K562 (cell line): Measurements from ENCODE around the gene USH1G.
"Not testable (repeated sequence)": the region's sequence is repeated elsewhere in the genome, so short reads cannot be mapped to it uniquely, and the experiment has no call there.

Source experiments
- CAMTA2 ChIP-seq: fragments of 250-450 bp; sonication (Bioruptor Pico); conservative IDR thresholded peaks from 2 replicates; pipeline ENCODE4 v1.5.1; 2022
- CHD2 ChIP-seq: IDR thresholded peaks from 2 replicates; pipeline ENCODE4 v1.6.1; 2011; ENCODE audit warnings: low read depth, low read length
- CREB1 ChIP-seq, 2 experiments: sonication (generic) in 1 of 2; formaldehyde crosslinking in 1 of 2; IDR thresholded peaks; 2 replicates each; pipeline versions ENCODE4 v1.6.1 to v1.8.0; 2012 to 2022; ENCODE audit warnings: inconsistent platforms in 1 of 2, mild to moderate bottlenecking in 1 of 2, missing genetic modification reagents in 1 of 2, moderate library complexity in 1 of 2
- EZH2 ChIP-seq: IDR thresholded peaks from 2 replicates; pipeline ENCODE4 v1.6.1; 2012; ENCODE audit warnings: low read depth, mild to moderate bottlenecking, inconsistent platforms, low read length, borderline replicate concordance
- PCBP1 ChIP-seq: fragments of 200-400 bp; formaldehyde crosslinking; IDR thresholded peaks from 2 replicates; pipeline ENCODE4 v1.6.1; 2018; ENCODE audit warnings: mild to moderate bottlenecking, low read depth, low read length; ENCODE audit not compliant: poor library complexity, severe bottlenecking
- RFX7 ChIP-seq: fragments of 250-450 bp; sonication (Bioruptor Pico); IDR thresholded peaks from 2 replicates; pipeline ENCODE4 v1.5.1; 2021; ENCODE audit warnings: mild to moderate bottlenecking
- TF ChIP-seq, protein P1 (sequence below), 3 experiments: IDR thresholded peaks in 2 of 3; conservative IDR thresholded peaks in 1 of 3; 2 replicates each; pipeline ENCODE4 v1.5.1; 2011 to 2012; ENCODE audit warnings: low read length in 3 of 3, mild to moderate bottlenecking in 3 of 3, control low read depth in 2 of 3, improper control_type of control experiment in 1 of 3, inconsistent platforms in 1 of 3, low read depth in 1 of 3, mixed read lengths in 1 of 3, moderate library complexity in 1 of 3; ENCODE audit not compliant: insufficient read depth in 2 of 3

DNA sequence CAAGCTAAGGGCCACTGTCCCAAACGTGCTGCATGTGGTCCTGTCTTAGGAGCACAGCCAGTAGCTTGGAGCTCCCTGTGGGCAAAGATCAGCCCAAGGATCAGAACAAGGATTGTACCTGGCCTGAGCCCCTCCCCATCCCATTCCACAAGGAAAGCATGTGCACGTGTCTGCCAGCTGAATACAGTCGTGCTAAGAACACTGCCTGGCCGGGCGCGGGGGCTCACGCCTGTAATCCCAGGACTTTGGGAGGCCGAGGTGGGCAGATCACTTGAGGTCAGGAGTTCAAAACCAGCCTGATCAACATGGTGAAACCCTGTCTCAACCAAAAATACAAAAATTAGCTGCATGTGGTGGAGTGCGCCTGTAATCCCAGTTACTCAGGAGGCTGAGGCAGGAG, 53.0 kb downstream of the USH1G start:
- TF ChIP-seq CHD2; EZH2; PCBP1; RFX7 (CRISPR knock-in tag); CAMTA2 (CRISPR knock-in tag); CREB1 (IDR thresholded peaks at IDR 0.05); CREB1 (CRISPR knock-in tag; IDR thresholded peaks at IDR 0.05): not testable (repeated sequence)
- TF ChIP-seq, protein P1, sequence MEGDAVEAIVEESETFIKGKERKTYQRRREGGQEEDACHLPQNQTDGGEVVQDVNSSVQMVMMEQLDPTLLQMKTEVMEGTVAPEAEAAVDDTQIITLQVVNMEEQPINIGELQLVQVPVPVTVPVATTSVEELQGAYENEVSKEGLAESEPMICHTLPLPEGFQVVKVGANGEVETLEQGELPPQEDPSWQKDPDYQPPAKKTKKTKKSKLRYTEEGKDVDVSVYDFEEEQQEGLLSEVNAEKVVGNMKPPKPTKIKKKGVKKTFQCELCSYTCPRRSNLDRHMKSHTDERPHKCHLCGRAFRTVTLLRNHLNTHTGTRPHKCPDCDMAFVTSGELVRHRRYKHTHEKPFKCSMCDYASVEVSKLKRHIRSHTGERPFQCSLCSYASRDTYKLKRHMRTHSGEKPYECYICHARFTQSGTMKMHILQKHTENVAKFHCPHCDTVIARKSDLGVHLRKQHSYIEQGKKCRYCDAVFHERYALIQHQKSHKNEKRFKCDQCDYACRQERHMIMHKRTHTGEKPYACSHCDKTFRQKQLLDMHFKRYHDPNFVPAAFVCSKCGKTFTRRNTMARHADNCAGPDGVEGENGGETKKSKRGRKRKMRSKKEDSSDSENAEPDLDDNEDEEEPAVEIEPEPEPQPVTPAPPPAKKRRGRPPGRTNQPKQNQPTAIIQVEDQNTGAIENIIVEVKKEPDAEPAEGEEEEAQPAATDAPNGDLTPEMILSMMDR (IDR thresholded peaks at IDR 0.05 in 2 of 3, conservative IDR thresholded peaks at IDR 0.05 in 1 of 3; ENCODE audit: insufficient read depth in 2 of 3, low read depth in 1 of 3, low read length in 3 of 3) = not testable (repeated sequence)
